ENCODE measurements around the gene DNAH1. TPM values are rescaled to one million over a fixed set of nuclear protein-coding genes. Genes with fewer than 3 reads are reported as not detected.

The DNAH1 gene
- total RNA-seq, 1 experiment from 2014 or later: 5.5 TPM

DNA sequence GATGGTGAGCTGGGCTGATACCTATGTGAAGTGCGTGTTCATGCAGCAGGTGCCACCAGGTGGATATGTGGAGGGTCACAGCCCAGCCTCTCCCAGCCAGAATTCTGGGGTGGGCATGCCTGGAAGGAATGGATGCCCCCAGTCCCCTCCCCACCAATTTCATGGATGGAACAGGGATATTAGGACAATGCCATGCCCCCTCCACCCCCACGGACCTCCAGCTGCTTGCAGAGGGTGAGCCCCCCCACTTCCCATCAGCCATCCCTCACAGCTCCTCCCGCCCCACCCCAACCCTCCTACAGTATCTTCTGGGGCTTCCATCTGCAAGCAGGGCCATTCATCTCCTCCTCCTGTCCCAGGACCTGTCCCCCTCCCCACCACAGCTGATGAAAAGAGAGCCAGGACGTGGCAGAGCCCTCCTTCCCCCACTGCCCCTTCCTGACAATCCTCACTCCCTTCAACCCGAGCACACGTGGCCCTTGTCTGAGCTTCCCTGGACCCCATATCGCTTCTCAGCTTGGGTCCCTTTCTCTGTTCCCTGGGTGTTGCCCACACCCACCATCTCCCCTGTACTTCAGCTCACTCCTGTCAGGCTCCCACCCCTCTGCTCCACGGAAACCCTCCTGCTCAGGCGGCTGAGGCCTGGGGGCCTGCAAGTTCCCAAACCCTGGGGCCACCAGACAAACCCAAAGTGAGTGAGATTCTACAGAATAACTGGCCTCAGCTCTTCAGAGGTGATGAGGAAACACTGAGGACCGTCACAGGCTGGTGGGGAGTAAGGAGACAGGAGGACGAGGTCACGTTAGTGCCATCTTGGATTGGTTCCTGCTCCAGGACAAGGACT, 131.6 kb downstream of the DNAH1 start:
- Histone ChIP-seq H3K36me3 (ENCODE audit: control insufficient read depth in 1 of 2, insufficient read depth in 2 of 2, low read length in 2 of 2) (no peaks in the 10 kb centered on the region), H3K27me3 (ENCODE audit: insufficient read depth, low read length) (no peaks in the 10 kb centered on the region), H3K79me2 (ENCODE audit: insufficient read depth, low read length) (no peaks in the 10 kb centered on the region), H2AFZ (ENCODE audit: low read depth, low read length, poor library complexity, severe bottlenecking) (no peak overlapping the region), H3K9me3 (ENCODE audit: control insufficient read depth in 1 of 2, insufficient read depth in 1 of 2, low read depth in 1 of 2, low read length in 2 of 2) (no peaks in the 10 kb centered on the region), H3K9ac (ENCODE audit: low read length) (no peak overlapping the region), H3K9me2 (ENCODE audit: insufficient read depth) (no peaks in the 10 kb centered on the region), H3K27ac (ENCODE audit: low read depth, low read length) (no peak overlapping the region), H3K4me3 (replicated peaks in 1 of 2; ENCODE audit: low read depth in 1 of 2, low read length in 2 of 2) (no peak overlapping the region), H3K4me2 (ENCODE audit: low read length) (no peak overlapping the region), H3K4me1 (ENCODE audit: control insufficient read depth in 1 of 2, insufficient read depth in 2 of 2, low read length in 2 of 2) (peaks cover 23 to 46% of the 10 kb centered on the region in 2 experiments), H4K20me1 (ENCODE audit: insufficient read depth) (no peaks in the 10 kb centered on the region)
- ChIA-PET CTCF (interaction anchor here (0.9 to 2.0 kb wide), 5 partner anchors 15 to 36 kb away, joined by 3 to 13 read pairs (median 4); no protein-coding TSS in a partner anchor), POLR2A (no interaction called here), RAD21 (ENCODE audit: low non-redundant PET in 1 of 2, low total read pairs in 2 of 2, uncharacterized antibody in 2 of 2, unreplicated experiment in 2 of 2) (interaction anchor here in 1 of 2 experiments (0.8 kb wide), 1 partner anchor 35 kb away, joined by 3 read pairs; no protein-coding TSS in a partner anchor)
- intact Hi-C loops (cut with micrococcal nuclease): loop anchor here (1.0 to 5.0 kb wide), 3 partner anchors 19 to 155 kb away; no protein-coding TSS in a partner anchor
- DNase-seq (ENCODE audit: low read depth, low spot score): no peak
- no peak for ATAC-seq
- BruUV-seq (replicated peaks): no TSS peak
- TF ChIP-seq REST (IDR thresholded peaks at IDR 0.05; ENCODE audit: low read depth): no peak
- TF ChIP-seq YY1 (IDR thresholded peaks at IDR 0.05; ENCODE audit: extremely low read depth, insufficient replicate concordance, low read depth, low read length): no peak
- TF ChIP-seq POLR2A (IDR thresholded peaks at IDR 0.05; ENCODE audit: borderline replicate concordance, extremely low read depth, insufficient read depth, insufficient read length): no peak
- no peak for TF ChIP-seq SIN3A (IDR thresholded peaks at IDR 0.05; ENCODE audit: low read depth)
- no peak for TF ChIP-seq ZFX (IDR thresholded peaks at IDR 0.05)
- TF ChIP-seq ELF1 (IDR thresholded peaks at IDR 0.05; ENCODE audit: borderline replicate concordance, low read depth): no peak
- no peak for TF ChIP-seq JUND (IDR thresholded peaks at IDR 0.05)
- no peak for TF ChIP-seq CBX3 (IDR thresholded peaks at IDR 0.05; ENCODE audit: low read depth)
- TF ChIP-seq EZH2 (IDR thresholded peaks at IDR 0.05): no peak
- TF ChIP-seq RAD21 (IDR thresholded peaks at IDR 0.05; ENCODE audit: low read depth): no peak
- TF ChIP-seq FOSL1 (IDR thresholded peaks at IDR 0.05; ENCODE audit: low read depth): no peak
- no peak for TF ChIP-seq SP1 (IDR thresholded peaks at IDR 0.05; ENCODE audit: low read depth)
- no peak for TF ChIP-seq TCF7L2 (IDR thresholded peaks at IDR 0.05; ENCODE audit: borderline replicate concordance, extremely low read depth, insufficient read depth, insufficient read length)
- TF ChIP-seq, protein P1, sequence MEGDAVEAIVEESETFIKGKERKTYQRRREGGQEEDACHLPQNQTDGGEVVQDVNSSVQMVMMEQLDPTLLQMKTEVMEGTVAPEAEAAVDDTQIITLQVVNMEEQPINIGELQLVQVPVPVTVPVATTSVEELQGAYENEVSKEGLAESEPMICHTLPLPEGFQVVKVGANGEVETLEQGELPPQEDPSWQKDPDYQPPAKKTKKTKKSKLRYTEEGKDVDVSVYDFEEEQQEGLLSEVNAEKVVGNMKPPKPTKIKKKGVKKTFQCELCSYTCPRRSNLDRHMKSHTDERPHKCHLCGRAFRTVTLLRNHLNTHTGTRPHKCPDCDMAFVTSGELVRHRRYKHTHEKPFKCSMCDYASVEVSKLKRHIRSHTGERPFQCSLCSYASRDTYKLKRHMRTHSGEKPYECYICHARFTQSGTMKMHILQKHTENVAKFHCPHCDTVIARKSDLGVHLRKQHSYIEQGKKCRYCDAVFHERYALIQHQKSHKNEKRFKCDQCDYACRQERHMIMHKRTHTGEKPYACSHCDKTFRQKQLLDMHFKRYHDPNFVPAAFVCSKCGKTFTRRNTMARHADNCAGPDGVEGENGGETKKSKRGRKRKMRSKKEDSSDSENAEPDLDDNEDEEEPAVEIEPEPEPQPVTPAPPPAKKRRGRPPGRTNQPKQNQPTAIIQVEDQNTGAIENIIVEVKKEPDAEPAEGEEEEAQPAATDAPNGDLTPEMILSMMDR (IDR thresholded peaks at IDR 0.05 in 2 of 3, conservative IDR thresholded peaks at IDR 0.05 in 1 of 3; ENCODE audit: borderline replicate concordance in 1 of 3, insufficient read depth in 1 of 3, low read depth in 2 of 3, low read length in 2 of 3): no peak
